Breast epithelium (tissue), 4 donors: ENCODE results near the gene PELI2. TPM values are rescaled to one million over a fixed set of nuclear protein-coding genes. Genes with fewer than 3 reads are reported as not detected.

ENCODE experiments used
- DNase-seq, 2 donors: peaks; one replicate each; pipeline ENCODE4 v3.0.0-alpha.2; 2019; ENCODE audit warnings: low spot score in 2 of 2
- H3K27ac ChIP-seq, 2 donors: fragments of 200-600 bp; sonication (generic) in 1 of 2; one replicate each; pipeline ENCODE4 v1.5.1; 2016 to 2019; ENCODE audit warnings: mild to moderate bottlenecking in 1 of 2
- H3K27me3 ChIP-seq, 2 donors: fragments of 200-600 bp; sonication (generic) in 1 of 2; one replicate each; pipeline versions ENCODE4 v1.5.1 to v1.6.0; 2017 to 2019; ENCODE audit warnings: control low read depth in 1 of 2, mild to moderate bottlenecking in 1 of 2
- H3K36me3 ChIP-seq: fragments of 200-600 bp; one replicate; pipeline ENCODE4 v1.5.1; 2019
- H3K4me1 ChIP-seq, 2 donors: fragments of 200-600 bp; sonication (generic); one replicate each; pipeline ENCODE4 v1.5.1; 2016 to 2019; ENCODE audit warnings: control low read depth in 1 of 2
- H3K4me3 ChIP-seq, 3 donors: fragments of 200-600 bp; sonication (generic); 1 replicate in 2 of 3; 2 replicates in 1 of 3; pipeline ENCODE4 v1.5.1; 2016 to 2019; ENCODE audit warnings: mild to moderate bottlenecking in 3 of 3, moderate library complexity in 2 of 3
- H3K9me3 ChIP-seq, 2 donors: fragments of 200-600 bp; sonication (generic) in 1 of 2; one replicate each; pipeline ENCODE4 v1.5.1; 2016 to 2019; ENCODE audit warnings: control low read depth in 1 of 2
- CTCF ChIP-seq, 3 donors: fragments of 450-650 bp; IDR thresholded peaks; one replicate each; pipeline ENCODE4 v1.5.1; 2016 to 2017; ENCODE audit warnings: antibody characterized with exemption in 3 of 3, mild to moderate bottlenecking in 3 of 3, moderate library complexity in 3 of 3
- POLR2A ChIP-seq: fragments of 450-650 bp; IDR thresholded peaks from one replicate; pipeline ENCODE4 v1.6.1; 2016; ENCODE audit warnings: antibody characterized with exemption, mild to moderate bottlenecking, moderate library complexity
- POLR2AphosphoS5 ChIP-seq, 3 donors: sonication (generic); formaldehyde crosslinking; IDR thresholded peaks; one replicate each; pipeline ENCODE4 v1.6.1; 2017; ENCODE audit warnings: antibody characterized with exemption in 3 of 3
- intact Hi-C: fragments of 100-400 bp; cut with DNase I; formaldehyde crosslinking; loops from one replicate; pipeline ENCODE4 v1.15.1; 2023; ENCODE audit warnings: low total_unique reads
- total RNA-seq, 3 donors: library from RNA; depleted of rRNA; stranded (reverse); fragments of >200 nt; gene quantifications; one replicate each; pipeline ENCODE4 v1.1.0, GENCODE V29; 2016

Gene PELI2
- total RNA-seq, 3 donors from 2014 or later = 11.5 to 24.1 (median 16.2) TPM

- TF ChIP-seq CTCF (IDR thresholded peaks at IDR 0.05) (no peak), POLR2A (no peak), POLR2AphosphoS5 (IDR thresholded peaks at IDR 0.05) (no peak)
- no peaks in the 10 kb centered on the region for H3K9me3 ChIP-seq
- intact Hi-C loops = no loop called here
- no peaks in the 10 kb centered on the region for H3K27me3 ChIP-seq
- no peaks in the 10 kb centered on the region for H3K4me1 ChIP-seq
- no peak for DNase-seq
- no peaks in the 10 kb centered on the region for H3K36me3 ChIP-seq
- H3K27ac ChIP-seq = no peak overlapping the region
- no peak overlapping the region for H3K4me3 ChIP-seq
Observed at GRCh38 chr14:56138928-56139327, 20.7 kb downstream of the PELI2 start.

- no peaks in the 10 kb centered on the region for H3K27me3 ChIP-seq
- no peaks in the 10 kb centered on the region for H3K4me1 ChIP-seq
- TF ChIP-seq POLR2A = no peak
- TF ChIP-seq CTCF (IDR thresholded peaks at IDR 0.05) = no peak
- no peak for TF ChIP-seq POLR2AphosphoS5 (IDR thresholded peaks at IDR 0.05)
- intact Hi-C loops = no loop called here
- DNase-seq = no peak
- H3K4me3 ChIP-seq = no peak overlapping the region
- H3K36me3 ChIP-seq = no peaks in the 10 kb centered on the region
- no peaks in the 10 kb centered on the region for H3K9me3 ChIP-seq
- no peak overlapping the region for H3K27ac ChIP-seq
Observed at GRCh38 chr14:56142314-56142713, 24.1 kb downstream of the PELI2 start.

- TF ChIP-seq POLR2AphosphoS5 (IDR thresholded peaks at IDR 0.05) (no peak), CTCF (IDR thresholded peaks at IDR 0.05) (no peak), POLR2A (no peak)
- Histone ChIP-seq H3K9me3 (no peaks in the 10 kb centered on the region), H3K27ac (no peak overlapping the region), H3K27me3 (no peaks in the 10 kb centered on the region), H3K36me3 (no peaks in the 10 kb centered on the region), H3K4me1 (no peaks in the 10 kb centered on the region), H3K4me3 (no peak overlapping the region)
- intact Hi-C loops = loop anchor here (1.0 kb wide), 1 partner anchor 9 kb away; no protein-coding TSS in a partner anchor
- no peak for DNase-seq
Observed at GRCh38 chr14:56143025-56143424, 24.8 kb downstream of the PELI2 start.

- DNase-seq = no peak
- Histone ChIP-seq H3K36me3 (no peaks in the 10 kb centered on the region), H3K4me1 (no peaks in the 10 kb centered on the region), H3K27ac (no peak overlapping the region), H3K27me3 (no peaks in the 10 kb centered on the region), H3K9me3 (no peaks in the 10 kb centered on the region), H3K4me3 (no peak overlapping the region)
- TF ChIP-seq POLR2A (no peak), CTCF (IDR thresholded peaks at IDR 0.05) (no peak), POLR2AphosphoS5 (IDR thresholded peaks at IDR 0.05) (no peak)
- intact Hi-C loops = no loop called here
Observed at GRCh38 chr14:56144176-56144575, 26.0 kb downstream of the PELI2 start.

- no peak overlapping the region for H3K27ac ChIP-seq
- H3K4me1 ChIP-seq = no peaks in the 10 kb centered on the region
- H3K4me3 ChIP-seq = no peak overlapping the region
- TF ChIP-seq POLR2A (no peak), POLR2AphosphoS5 (IDR thresholded peaks at IDR 0.05) (no peak), CTCF (IDR thresholded peaks at IDR 0.05) (no peak)
- H3K36me3 ChIP-seq = no peaks in the 10 kb centered on the region
- no peaks in the 10 kb centered on the region for H3K27me3 ChIP-seq
- DNase-seq = no peak
- intact Hi-C loops = no loop called here
- H3K9me3 ChIP-seq = no peaks in the 10 kb centered on the region
Observed at GRCh38 chr14:56145181-56145769, 27.1 kb downstream of the PELI2 start.
